Rectal smooth muscle tissue (tissue), 1 donor: Measurements from ENCODE around the gene GRHL3.

ENCODE experiments used
- H3K27ac ChIP-seq: one replicate; pipeline ENCODE4 v1.7.0; 2013; ENCODE audit warnings: low read depth, low read length, inconsistent platforms
- H3K27me3 ChIP-seq: one replicate; pipeline ENCODE4 v1.7.0; 2013; ENCODE audit warnings: low read length; ENCODE audit not compliant: control insufficient read depth, insufficient read depth
- H3K36me3 ChIP-seq: one replicate; pipeline ENCODE4 v1.7.0; 2013; ENCODE audit warnings: low read length; ENCODE audit not compliant: control insufficient read depth, insufficient read depth
- H3K4me1 ChIP-seq: one replicate; pipeline ENCODE4 v1.7.0; 2013; ENCODE audit warnings: low read length; ENCODE audit not compliant: control insufficient read depth, insufficient read depth
- H3K4me3 ChIP-seq: one replicate; pipeline ENCODE4 v1.7.0; 2013; ENCODE audit warnings: low read length
- H3K9ac ChIP-seq: one replicate; pipeline ENCODE4 v1.7.0; 2013; ENCODE audit warnings: low read length

Gene GRHL3

GRCh38 chr1:24343412-24344089, 24.4 kb downstream of the GRHL3 start:
- Histone ChIP-seq H3K27me3 (no peaks in the 10 kb centered on the region), H3K36me3 (no peaks in the 10 kb centered on the region), H3K4me1 (no peaks in the 10 kb centered on the region), H3K4me3 (no peak overlapping the region), H3K9ac (no peak overlapping the region), H3K27ac (no peak overlapping the region)

- Histone ChIP-seq H3K36me3 (no peaks in the 10 kb centered on the region), H3K27me3 (no peaks in the 10 kb centered on the region), H3K4me3 (no peak overlapping the region), H3K9ac (no peak overlapping the region), H3K4me1 (no peaks in the 10 kb centered on the region), H3K27ac (no peak overlapping the region)
Observed at GRCh38 chr1:24344090-24344742, 25.1 kb downstream of the GRHL3 start.

- Histone ChIP-seq H3K9ac (no peak overlapping the region), H3K4me3 (no peak overlapping the region), H3K27ac (no peak overlapping the region), H3K36me3 (no peaks in the 10 kb centered on the region), H3K4me1 (no peaks in the 10 kb centered on the region), H3K27me3 (no peaks in the 10 kb centered on the region)
Observed at GRCh38 chr1:24345334-24345733, 26.2 kb downstream of the GRHL3 start.

- no peak overlapping the region for H3K27ac ChIP-seq
- H3K9ac ChIP-seq = no peak overlapping the region
- no peaks in the 10 kb centered on the region for H3K27me3 ChIP-seq
- no peaks in the 10 kb centered on the region for H3K36me3 ChIP-seq
- no peak overlapping the region for H3K4me3 ChIP-seq
- no peaks in the 10 kb centered on the region for H3K4me1 ChIP-seq
Observed at GRCh38 chr1:24347159-24347934, 28.2 kb downstream of the GRHL3 start.

GRCh38 chr1:24348196-24348595, 29.0 kb downstream of the GRHL3 start:
- H3K9ac ChIP-seq = no peak overlapping the region
- no peak overlapping the region for H3K4me3 ChIP-seq
- H3K27ac ChIP-seq = no peak overlapping the region
- H3K27me3 ChIP-seq = no peaks in the 10 kb centered on the region
- H3K36me3 ChIP-seq = no peaks in the 10 kb centered on the region
- H3K4me1 ChIP-seq = no peaks in the 10 kb centered on the region

GRCh38 chr1:24349891-24350290, 30.7 kb downstream of the GRHL3 start:
- no peak overlapping the region for H3K9ac ChIP-seq
- no peak overlapping the region for H3K27ac ChIP-seq
- no peaks in the 10 kb centered on the region for H3K27me3 ChIP-seq
- no peaks in the 10 kb centered on the region for H3K4me1 ChIP-seq
- H3K4me3 ChIP-seq = no peak overlapping the region
- H3K36me3 ChIP-seq = no peaks in the 10 kb centered on the region

GRCh38 chr1:24351247-24351646, 32.1 kb downstream of the GRHL3 start:
- Histone ChIP-seq H3K27ac (no peak overlapping the region), H3K4me1 (no peaks in the 10 kb centered on the region), H3K27me3 (no peaks in the 10 kb centered on the region), H3K36me3 (no peaks in the 10 kb centered on the region), H3K9ac (no peak overlapping the region), H3K4me3 (no peak overlapping the region)

- H3K36me3 ChIP-seq = no peaks in the 10 kb centered on the region
- no peak overlapping the region for H3K4me3 ChIP-seq
- no peak overlapping the region for H3K27ac ChIP-seq
- H3K4me1 ChIP-seq = no peaks in the 10 kb centered on the region
- H3K9ac ChIP-seq = no peak overlapping the region
- no peaks in the 10 kb centered on the region for H3K27me3 ChIP-seq
Observed at GRCh38 chr1:24351918-24352627, 32.9 kb downstream of the GRHL3 start.

GRCh38 chr1:24353292-24353891, 34.2 kb downstream of the GRHL3 start:
- no peaks in the 10 kb centered on the region for H3K27me3 ChIP-seq
- H3K4me1 ChIP-seq = no peaks in the 10 kb centered on the region

GRCh38 chr1:24355466-24355865, 36.3 kb downstream of the GRHL3 start:
- Histone ChIP-seq H3K27me3 (no peaks in the 10 kb centered on the region), H3K36me3 (peaks cover 6% of the 10 kb centered on the region), H3K4me1 (no peaks in the 10 kb centered on the region), H3K27ac (no peak overlapping the region), H3K4me3 (no peak overlapping the region), H3K9ac (no peak overlapping the region)

More at GRCh38 chr1:24353292-24353891, 34.2 kb downstream of the GRHL3 start:
- Histone ChIP-seq H3K36me3 (no peaks in the 10 kb centered on the region), H3K27ac (no peak overlapping the region), H3K4me3 (no peak overlapping the region), H3K9ac (no peak overlapping the region)

GRCh38 chr1:24357038-24357437, 37.9 kb downstream of the GRHL3 start:
- H3K27ac ChIP-seq = no peak overlapping the region
- H3K27me3 ChIP-seq = no peaks in the 10 kb centered on the region
- peaks cover 6% of the 10 kb centered on the region for H3K36me3 ChIP-seq
- H3K9ac ChIP-seq = no peak overlapping the region
- H3K4me1 ChIP-seq = no peaks in the 10 kb centered on the region
- no peak overlapping the region for H3K4me3 ChIP-seq

- H3K36me3 ChIP-seq = peaks cover 6% of the 10 kb centered on the region
- H3K4me1 ChIP-seq = no peaks in the 10 kb centered on the region
- H3K9ac ChIP-seq = no peak overlapping the region
- no peaks in the 10 kb centered on the region for H3K27me3 ChIP-seq
- no peak overlapping the region for H3K4me3 ChIP-seq
- no peak overlapping the region for H3K27ac ChIP-seq
Observed at GRCh38 chr1:24360681-24361080, 41.5 kb downstream of the GRHL3 start.
